Measurements from ENCODE around the gene MSI2. TPM values are rescaled to one million over a fixed set of nuclear protein-coding genes. Genes with fewer than 3 reads are reported as not detected.

Gene MSI2
- total and polyA plus RNA-seq, 9 of the 15 experiments (the other 6 are each of a cell fraction or from before 2014, with no cell fraction given), result 4.6 to 61.8 (median 42.4) TPM

GRCh38 chr17:57567251-57567650 lies 310.9 kb downstream of the MSI2 start (continued):
- TF ChIP-seq ZNF655 (CRISPR knock-in tag; IDR thresholded peaks at IDR 0.05) (no peak), STAG1 (CRISPR knock-in tag; IDR thresholded peaks at IDR 0.05; ENCODE audit: borderline replicate concordance) (no peak), HNRNPK (IDR thresholded peaks at IDR 0.05; ENCODE audit: low read depth, low read length, poor library complexity, severe bottlenecking) (no peak), ZKSCAN8 (CRISPR knock-in tag; IDR thresholded peaks at IDR 0.05) (no peak)
- TF ChIP-seq, protein P1, sequence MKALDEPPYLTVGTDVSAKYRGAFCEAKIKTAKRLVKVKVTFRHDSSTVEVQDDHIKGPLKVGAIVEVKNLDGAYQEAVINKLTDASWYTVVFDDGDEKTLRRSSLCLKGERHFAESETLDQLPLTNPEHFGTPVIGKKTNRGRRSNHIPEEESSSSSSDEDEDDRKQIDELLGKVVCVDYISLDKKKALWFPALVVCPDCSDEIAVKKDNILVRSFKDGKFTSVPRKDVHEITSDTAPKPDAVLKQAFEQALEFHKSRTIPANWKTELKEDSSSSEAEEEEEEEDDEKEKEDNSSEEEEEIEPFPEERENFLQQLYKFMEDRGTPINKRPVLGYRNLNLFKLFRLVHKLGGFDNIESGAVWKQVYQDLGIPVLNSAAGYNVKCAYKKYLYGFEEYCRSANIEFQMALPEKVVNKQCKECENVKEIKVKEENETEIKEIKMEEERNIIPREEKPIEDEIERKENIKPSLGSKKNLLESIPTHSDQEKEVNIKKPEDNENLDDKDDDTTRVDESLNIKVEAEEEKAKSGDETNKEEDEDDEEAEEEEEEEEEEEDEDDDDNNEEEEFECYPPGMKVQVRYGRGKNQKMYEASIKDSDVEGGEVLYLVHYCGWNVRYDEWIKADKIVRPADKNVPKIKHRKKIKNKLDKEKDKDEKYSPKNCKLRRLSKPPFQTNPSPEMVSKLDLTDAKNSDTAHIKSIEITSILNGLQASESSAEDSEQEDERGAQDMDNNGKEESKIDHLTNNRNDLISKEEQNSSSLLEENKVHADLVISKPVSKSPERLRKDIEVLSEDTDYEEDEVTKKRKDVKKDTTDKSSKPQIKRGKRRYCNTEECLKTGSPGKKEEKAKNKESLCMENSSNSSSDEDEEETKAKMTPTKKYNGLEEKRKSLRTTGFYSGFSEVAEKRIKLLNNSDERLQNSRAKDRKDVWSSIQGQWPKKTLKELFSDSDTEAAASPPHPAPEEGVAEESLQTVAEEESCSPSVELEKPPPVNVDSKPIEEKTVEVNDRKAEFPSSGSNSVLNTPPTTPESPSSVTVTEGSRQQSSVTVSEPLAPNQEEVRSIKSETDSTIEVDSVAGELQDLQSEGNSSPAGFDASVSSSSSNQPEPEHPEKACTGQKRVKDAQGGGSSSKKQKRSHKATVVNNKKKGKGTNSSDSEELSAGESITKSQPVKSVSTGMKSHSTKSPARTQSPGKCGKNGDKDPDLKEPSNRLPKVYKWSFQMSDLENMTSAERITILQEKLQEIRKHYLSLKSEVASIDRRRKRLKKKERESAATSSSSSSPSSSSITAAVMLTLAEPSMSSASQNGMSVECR (CRISPR knock-in tag; IDR thresholded peaks at IDR 0.05), result no peak

GRCh38 chr17:57568340-57568739 lies 312.0 kb downstream of the MSI2 start:
- CTCF ChIA-PET (ENCODE audit: low intra/inter-chr PET ratio), result no interaction called here
- H2AFZ ChIP-seq (ENCODE audit: low read depth, low read length), result no peak overlapping the region
- in situ Hi-C loops (cut with MboI), result no loop called here
- H3K4me2 ChIP-seq (ENCODE audit: insufficient read depth, low read length), result no peak overlapping the region
- POLR2A ChIA-PET, result no interaction called here
- DNase-seq (ENCODE audit: extremely low read depth in 1 of 4, low spot score in 3 of 4) (no peak), ATAC-seq (no peak), FAIRE-seq (no peak)
- no peaks in the 10 kb centered on the region for H4K20me1 ChIP-seq (replicated peaks; ENCODE audit: control insufficient read depth, insufficient read depth, low read length)
- no peaks in the 10 kb centered on the region for H3K27me3 ChIP-seq (ENCODE audit: control insufficient read depth in 2 of 2, insufficient read depth in 2 of 2, low read length in 2 of 2)
- H3K79me2 ChIP-seq (ENCODE audit: control insufficient read depth, insufficient read depth, low read length), result no peaks in the 10 kb centered on the region
- no peak overlapping the region for H3K4me3 ChIP-seq
- intact Hi-C loops (cut with micrococcal nuclease), result no loop called here
- H3K36me3 ChIP-seq (ENCODE audit: control insufficient read depth, insufficient read depth, low read length), result no peaks in the 10 kb centered on the region
- 25% methylated on average over 3 of the region's 3 CpGs for WGBS (ENCODE audit: insufficient coverage, low coverage, missing lambda C conversion rate)
- H3K27ac ChIP-seq (ENCODE audit: extremely low read depth, low read depth, low read length), result no peak overlapping the region
- no peaks in the 10 kb centered on the region for H3K9me3 ChIP-seq (replicated peaks; ENCODE audit: control insufficient read depth, insufficient read depth, low read depth, low read length)
- no peak overlapping the region for H3K9ac ChIP-seq (ENCODE audit: insufficient read depth in 1 of 2, low read depth in 2 of 2, low read length in 2 of 2)
- H3K9me1 ChIP-seq (ENCODE audit: control insufficient read depth, insufficient read depth, low read length), result peaks cover 9% of the 10 kb centered on the region
- no TSS peak for BruUV-seq (replicated peaks)
- H3K4me1 ChIP-seq (replicated peaks in 1 of 2; ENCODE audit: control insufficient read depth in 2 of 2, insufficient read depth in 2 of 2, low read length in 2 of 2), result no peaks in the 10 kb centered on the region
- TF ChIP-seq LEF1 (IDR thresholded peaks at IDR 0.05), result no peak

All from K562 (cell line).